Testis (tissue), 3 donors: ENCODE results near the gene SNX20. TPM values are rescaled to one million over a fixed set of nuclear protein-coding genes. Genes with fewer than 3 reads are reported as not detected.

Experiments used
- DNase-seq: peaks from one replicate; pipeline ENCODE4 v3.0.0-alpha.2; 2019
- H3K27ac ChIP-seq, 2 donors: fragments of 200-600 bp; sonication (generic); one replicate each; pipeline ENCODE4 v1.5.1; 2019
- H3K27me3 ChIP-seq: fragments of 200-600 bp; sonication (generic); one replicate; pipeline ENCODE4 v1.5.1; 2019
- H3K36me3 ChIP-seq: fragments of 200-600 bp; sonication (generic); one replicate; pipeline ENCODE4 v1.5.1; 2017; ENCODE audit warnings: low read depth; ENCODE audit errors: missing control alignments
- H3K4me1 ChIP-seq: fragments of 200-600 bp; sonication (generic); one replicate; pipeline ENCODE4 v1.5.1; 2019
- H3K4me3 ChIP-seq, 2 donors: fragments of 200-600 bp; sonication (generic); one replicate each; pipeline ENCODE4 v1.5.1; 2017 to 2019
- H3K9me3 ChIP-seq: fragments of 200-600 bp; sonication (generic); one replicate; pipeline ENCODE4 v1.5.1; 2017
- POLR2A ChIP-seq: fragments of 450-650 bp; IDR thresholded peaks from one replicate; pipeline ENCODE4 v1.6.1; 2017; ENCODE audit warnings: antibody characterized with exemption, mild to moderate bottlenecking, moderate library complexity
- WGBS, 2 donors: methylation state at CpG; one replicate each; pipeline ENCODE4 v1.1.5; 2018; 5-methylcytosine and 5-hydroxymethylcytosine counted together
- intact Hi-C: fragments of 100-400 bp; cut with DNase I; formaldehyde crosslinking; loops from one replicate; pipeline ENCODE4 v1.15.1; 2023; ENCODE audit warnings: low total_unique reads
- polyA plus RNA-seq: library from polyadenylated mRNA; stranded (reverse); fragments of 350-450 nt; fragmentation: Illumina TruSeq; extraction: RNeasy Lipid Tissue Mini Kit (QIAGEN cat#74804); gene quantifications from one replicate; pipeline ENCODE4 v1.2.3, GENCODE V29; 2014; ENCODE audit warnings: low read depth, low replicate concordance; ENCODE audit not compliant: insufficient read depth
- total RNA-seq, 2 donors: library from RNA; depleted of rRNA; stranded (reverse); fragments of >200 nt; gene quantifications; one replicate each; pipeline ENCODE4 v1.2.3, GENCODE V29; 2016
- TF ChIP-seq, protein P1 (sequence below), 3 experiments: fragments of 450-650 bp in 2 of 3; fragments of 200-600 bp in 1 of 3; sonication (generic) in 1 of 3; IDR thresholded peaks; one replicate each; pipeline ENCODE4 v1.5.1; 2016 to 2019; ENCODE audit warnings: antibody characterized with exemption in 3 of 3, mild to moderate bottlenecking in 2 of 3, moderate library complexity in 1 of 3

Gene SNX20
- total and polyA plus RNA-seq, 3 donors from 2014 or later: 0.63 to 2.1 (median 1.8) TPM

DNA sequence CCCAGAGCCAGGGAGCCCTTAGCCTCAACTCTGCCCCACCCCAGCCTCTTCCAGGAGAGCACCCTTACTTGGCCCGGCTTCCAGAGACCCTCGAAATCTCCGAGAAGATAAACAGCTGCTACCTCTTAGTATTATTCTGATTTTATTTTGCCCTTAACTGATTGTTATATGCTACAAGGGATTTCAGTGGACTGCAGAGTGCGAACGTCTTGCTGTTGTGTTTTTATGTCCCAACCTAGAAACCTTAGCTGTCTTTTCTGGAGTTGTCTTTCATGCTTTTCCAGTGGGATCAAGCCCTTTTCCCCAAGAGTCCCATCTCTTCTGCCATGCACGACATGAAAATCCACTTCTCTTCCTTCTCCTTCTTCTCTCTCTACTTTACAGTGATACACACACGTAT is 47.0 kb downstream of the SNX20 start:
- Histone ChIP-seq H3K4me3 (no peak overlapping the region), H3K9me3 (no peaks in the 10 kb centered on the region), H3K4me1 (no peaks in the 10 kb centered on the region), H3K27ac (no peak overlapping the region), H3K27me3 (no peaks in the 10 kb centered on the region), H3K36me3 (no peaks in the 10 kb centered on the region)
- intact Hi-C loops: no loop called here
- WGBS, 2 donors: 92 to 97% methylated on average over 7 of the region's 7 CpGs
- TF ChIP-seq, protein P1, sequence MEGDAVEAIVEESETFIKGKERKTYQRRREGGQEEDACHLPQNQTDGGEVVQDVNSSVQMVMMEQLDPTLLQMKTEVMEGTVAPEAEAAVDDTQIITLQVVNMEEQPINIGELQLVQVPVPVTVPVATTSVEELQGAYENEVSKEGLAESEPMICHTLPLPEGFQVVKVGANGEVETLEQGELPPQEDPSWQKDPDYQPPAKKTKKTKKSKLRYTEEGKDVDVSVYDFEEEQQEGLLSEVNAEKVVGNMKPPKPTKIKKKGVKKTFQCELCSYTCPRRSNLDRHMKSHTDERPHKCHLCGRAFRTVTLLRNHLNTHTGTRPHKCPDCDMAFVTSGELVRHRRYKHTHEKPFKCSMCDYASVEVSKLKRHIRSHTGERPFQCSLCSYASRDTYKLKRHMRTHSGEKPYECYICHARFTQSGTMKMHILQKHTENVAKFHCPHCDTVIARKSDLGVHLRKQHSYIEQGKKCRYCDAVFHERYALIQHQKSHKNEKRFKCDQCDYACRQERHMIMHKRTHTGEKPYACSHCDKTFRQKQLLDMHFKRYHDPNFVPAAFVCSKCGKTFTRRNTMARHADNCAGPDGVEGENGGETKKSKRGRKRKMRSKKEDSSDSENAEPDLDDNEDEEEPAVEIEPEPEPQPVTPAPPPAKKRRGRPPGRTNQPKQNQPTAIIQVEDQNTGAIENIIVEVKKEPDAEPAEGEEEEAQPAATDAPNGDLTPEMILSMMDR (IDR thresholded peaks at IDR 0.05): no peak
- TF ChIP-seq POLR2A: no peak
- no peak for DNase-seq

DNA sequence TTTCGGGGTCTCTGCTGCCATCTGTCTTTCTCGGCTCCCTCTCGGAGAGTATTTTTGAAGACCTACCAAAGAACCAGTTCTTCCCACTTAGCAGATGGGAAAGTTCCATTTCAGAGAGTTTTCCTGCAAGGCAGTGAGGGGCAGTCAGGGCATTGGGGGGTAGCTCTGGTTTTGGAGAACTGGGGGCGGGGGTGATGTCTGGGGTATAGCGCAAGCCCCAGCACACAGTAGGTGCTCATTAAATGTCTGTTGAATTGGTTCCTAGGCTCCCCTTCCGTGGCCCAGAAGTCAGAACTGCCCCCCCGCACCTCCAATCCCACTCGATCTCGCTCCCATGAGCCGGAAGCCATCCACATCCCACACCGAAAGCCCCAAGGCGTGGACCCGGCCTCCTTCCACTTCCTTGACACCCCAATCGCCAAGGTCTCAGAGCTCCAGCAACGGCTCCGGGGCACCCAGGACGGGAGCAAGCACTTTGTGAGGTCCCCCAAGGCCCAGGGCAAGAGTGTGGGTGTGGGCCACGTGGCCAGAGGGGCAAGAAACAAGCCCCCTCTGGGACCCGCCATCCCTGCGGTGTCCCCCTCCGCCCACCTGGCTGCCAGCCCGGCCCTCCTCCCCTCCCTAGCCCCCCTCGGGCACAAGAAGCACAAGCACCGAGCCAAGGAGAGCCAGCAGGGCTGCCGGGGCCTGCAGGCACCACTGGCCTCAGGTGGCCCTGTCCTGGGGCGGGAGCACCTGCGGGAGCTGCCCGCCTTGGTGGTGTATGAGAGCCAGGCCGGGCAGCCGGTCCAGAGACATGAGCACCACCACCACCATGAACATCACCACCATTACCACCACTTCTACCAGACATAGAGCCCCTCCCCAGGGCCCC is 47.9 kb downstream of the SNX20 start:
- H3K4me1 ChIP-seq: no peaks in the 10 kb centered on the region
- no peak overlapping the region for H3K27ac ChIP-seq
- no peaks in the 10 kb centered on the region for H3K36me3 ChIP-seq
- no peak overlapping the region for H3K4me3 ChIP-seq
- 90 to 96% methylated on average over 26 to 28 of the region's 30 CpGs for WGBS, 2 donors
- no peaks in the 10 kb centered on the region for H3K27me3 ChIP-seq
- no peak for DNase-seq
- no peak for TF ChIP-seq POLR2A
- TF ChIP-seq, protein P1 (IDR thresholded peaks at IDR 0.05): no peak
- H3K9me3 ChIP-seq: no peaks in the 10 kb centered on the region
- intact Hi-C loops: no loop called here

DNA sequence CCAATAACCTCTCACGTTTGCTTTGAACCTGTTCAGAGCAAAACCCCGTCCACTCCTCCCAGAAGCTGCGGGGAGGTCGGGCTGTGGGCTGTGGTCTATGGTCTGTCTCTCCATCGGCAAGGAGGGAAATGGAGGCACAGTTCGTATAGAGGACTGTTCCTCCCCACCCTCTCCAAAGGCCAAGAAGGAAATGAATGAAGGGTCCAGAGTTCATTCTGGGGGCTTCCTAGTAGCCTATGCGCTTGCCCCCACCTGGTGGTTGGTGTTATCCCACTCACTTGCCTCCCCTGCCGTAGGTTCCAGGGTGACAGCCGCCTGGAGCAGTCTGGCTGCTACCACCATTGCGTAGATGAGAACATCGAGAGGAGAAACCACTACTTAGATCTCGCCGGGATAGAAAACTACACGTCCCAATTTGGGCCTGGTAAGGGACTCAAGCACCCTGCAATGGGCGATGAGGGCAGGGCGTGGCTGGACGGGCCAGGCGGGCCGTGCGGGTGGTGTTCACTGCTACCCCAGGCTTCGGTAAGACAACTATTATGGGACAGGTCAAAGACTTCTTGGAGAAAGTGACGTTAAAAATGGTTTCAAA is 49.0 kb downstream of the SNX20 start:
- TF ChIP-seq, protein P1 (IDR thresholded peaks at IDR 0.05): no peak
- no peak for TF ChIP-seq POLR2A
- intact Hi-C loops: no loop called here
- DNase-seq: no peak
- no peaks in the 10 kb centered on the region for H3K36me3 ChIP-seq
- H3K4me3 ChIP-seq: no peak overlapping the region
- H3K9me3 ChIP-seq: no peaks in the 10 kb centered on the region
- H3K27ac ChIP-seq: no peak overlapping the region
- H3K4me1 ChIP-seq: no peaks in the 10 kb centered on the region
- WGBS, 2 donors: 93 to 95% methylated on average over 22 of the region's 22 CpGs
- no peaks in the 10 kb centered on the region for H3K27me3 ChIP-seq

DNA sequence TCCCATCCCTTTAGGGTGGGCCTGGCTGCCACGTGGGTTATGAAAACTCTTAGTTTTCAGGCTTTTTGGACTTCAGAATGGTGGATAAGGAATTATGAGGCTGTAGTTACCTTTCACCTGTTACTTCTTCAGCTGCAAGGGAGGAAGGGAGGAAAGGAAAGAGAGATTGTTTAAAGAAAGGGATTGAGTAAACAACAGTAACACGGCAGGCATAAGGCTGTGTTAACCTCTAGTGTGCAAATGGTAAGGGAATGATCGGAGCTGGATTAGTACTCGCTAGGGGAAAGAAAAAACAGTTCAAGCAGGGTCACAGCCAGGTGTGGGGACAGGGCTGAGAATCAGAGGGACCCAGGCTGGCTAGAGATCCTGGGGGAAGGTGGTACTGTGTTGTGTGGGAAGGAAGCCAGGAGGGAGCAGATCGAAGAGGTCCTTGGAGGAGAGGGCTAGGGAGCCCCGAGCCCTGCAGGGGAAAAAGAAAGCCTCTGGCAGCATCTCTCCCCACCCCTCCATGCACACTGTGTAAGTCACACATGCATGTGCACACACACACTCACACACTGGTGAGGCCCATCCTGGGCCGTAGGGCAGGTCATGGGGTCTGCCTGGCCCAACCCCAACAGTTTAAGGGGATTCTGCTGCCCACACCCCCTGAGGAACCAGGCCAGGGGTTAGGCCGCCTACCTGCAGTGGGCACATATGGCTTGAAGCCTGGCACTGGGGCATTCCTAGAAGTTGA is 49.7 kb downstream of the SNX20 start:
- no peak for TF ChIP-seq POLR2A
- TF ChIP-seq, protein P1 (IDR thresholded peaks at IDR 0.05): no peak
- DNase-seq: no peak
- H3K9me3 ChIP-seq: no peaks in the 10 kb centered on the region
- no peaks in the 10 kb centered on the region for H3K36me3 ChIP-seq
- H3K4me3 ChIP-seq: no peak overlapping the region
- H3K4me1 ChIP-seq: no peaks in the 10 kb centered on the region
- 91 to 94% methylated on average over 8 of the region's 8 CpGs for WGBS, 2 donors
- intact Hi-C loops: no loop called here
- no peaks in the 10 kb centered on the region for H3K27me3 ChIP-seq
- no peak overlapping the region for H3K27ac ChIP-seq
